CD4-positive, alpha-beta T cell (primary cell): ENCODE data around the gene TMEM217. TPM values are rescaled to one million over a fixed set of nuclear protein-coding genes. Genes with fewer than 3 reads are reported as not detected.

Experiments used
- ATAC-seq: fragments of 200-7000 bp; cut with Tn5 transposase; one replicate; pipeline ENCODE4 v1.10.0; 2022; ENCODE audit warnings: mild to moderate bottlenecking; ENCODE audit not compliant: poor library complexity
- CTCF ChIA-PET: fragments of 350-600 bp; sonication (Branson Sonifier 250); formaldehyde crosslinking; loops from one replicate; lab custom pipeline; 2021; ENCODE audit warnings: antibody characterized with exemption, inconsistent platforms; lab: Charles Lee
- POLR2A ChIA-PET: fragments of 350-600 bp; sonication (Branson Sonifier 250); formaldehyde crosslinking; loops from one replicate; lab custom pipeline; 2021; ENCODE audit warnings: antibody characterized with exemption, inconsistent platforms; lab: Charles Lee
- DNase-seq, 14 experiments: peaks; one replicate each; pipeline ENCODE4 v3.0.0-alpha.2; 2013 to 2020; ENCODE audit warnings: mixed read lengths in 2 of 14
- H3K27ac ChIP-seq, 2 donors: one replicate each; pipeline versions ENCODE4 v1.5.1 to v1.7.0; 2013; ENCODE audit warnings: low read length in 2 of 2, low read depth in 1 of 2, mild to moderate bottlenecking in 1 of 2
- H3K27me3 ChIP-seq, 2 experiments: 1 replicate in 1 of 2; 2 replicates in 1 of 2; pipeline versions ENCODE4 v1.6.1 to v1.7.0; 2013; ENCODE audit warnings: low read length in 2 of 2, control low read depth in 1 of 2, mild to moderate bottlenecking in 1 of 2, moderate library complexity in 1 of 2; ENCODE audit not compliant: insufficient read depth in 2 of 2, control insufficient read depth in 1 of 2
- H3K36me3 ChIP-seq: one replicate; pipeline ENCODE4 v1.6.1; 2013; ENCODE audit warnings: low read length, control low read depth; ENCODE audit not compliant: insufficient read depth
- H3K4me1 ChIP-seq: one replicate; pipeline ENCODE4 v1.6.1; 2013; ENCODE audit warnings: low read length, control low read depth; ENCODE audit not compliant: insufficient read depth
- H3K4me3 ChIP-seq: one replicate; pipeline ENCODE4 v1.5.1; 2013; ENCODE audit warnings: mild to moderate bottlenecking, low read length, moderate library complexity
- H3K9me3 ChIP-seq, 2 experiments: 1 replicate in 1 of 2; 2 replicates in 1 of 2; pipeline versions ENCODE4 v1.6.1 to v1.7.0; 2013; ENCODE audit warnings: low read length in 2 of 2, mild to moderate bottlenecking in 2 of 2, control low read depth in 1 of 2, moderate library complexity in 1 of 2; ENCODE audit not compliant: control insufficient read depth in 1 of 2, insufficient read depth in 1 of 2
- H3K27ac Mint-ChIP-seq: one replicate; pipeline ENCODE4 v1.8.0; 2020; ENCODE audit warnings: mixed read lengths
- H3K27me3 Mint-ChIP-seq: one replicate; pipeline ENCODE4 v1.8.0; 2021; ENCODE audit warnings: mixed read lengths
- H3K36me3 Mint-ChIP-seq: one replicate; pipeline ENCODE4 v1.8.0; 2021; ENCODE audit warnings: low read depth, mixed read lengths
- H3K4me1 Mint-ChIP-seq: one replicate; pipeline ENCODE4 v1.8.0; 2021; ENCODE audit warnings: low read depth, mixed read lengths
- H3K4me3 Mint-ChIP-seq: one replicate; pipeline ENCODE4 v1.8.0; 2020; ENCODE audit warnings: mild to moderate bottlenecking, mixed read lengths
- H3K9me3 Mint-ChIP-seq: one replicate; pipeline ENCODE4 v1.8.0; 2020; ENCODE audit warnings: mixed read lengths
- CTCF ChIP-seq: fragments of 200-600 bp; IDR thresholded peaks from one replicate; pipeline ENCODE4 v1.8.0; 2022; ENCODE audit warnings: antibody characterized with exemption, mild to moderate bottlenecking
- intact Hi-C, 2 experiments: fragments of 100-400 bp; cut with DNase I in 1 of 2; cut with micrococcal nuclease in 1 of 2; formaldehyde crosslinking; loops; one replicate each; pipeline versions ENCODE4 v1.15.1 to v1.9.0; 2023 to 2025; cut with DNase I, micrococcal nuclease
- total RNA-seq, 174 experiments: library from RNA in 2 of 174; stranded (reverse) in 2 of 174; gene quantifications; one replicate each; pipeline ENCODE4 v1.2.3 and lab custom pipeline; 2021 to 2026

TMEM217 gene
- total RNA-seq, 2 experiments from 2014 or later, result 0.41 to 0.47 TPM

DNA sequence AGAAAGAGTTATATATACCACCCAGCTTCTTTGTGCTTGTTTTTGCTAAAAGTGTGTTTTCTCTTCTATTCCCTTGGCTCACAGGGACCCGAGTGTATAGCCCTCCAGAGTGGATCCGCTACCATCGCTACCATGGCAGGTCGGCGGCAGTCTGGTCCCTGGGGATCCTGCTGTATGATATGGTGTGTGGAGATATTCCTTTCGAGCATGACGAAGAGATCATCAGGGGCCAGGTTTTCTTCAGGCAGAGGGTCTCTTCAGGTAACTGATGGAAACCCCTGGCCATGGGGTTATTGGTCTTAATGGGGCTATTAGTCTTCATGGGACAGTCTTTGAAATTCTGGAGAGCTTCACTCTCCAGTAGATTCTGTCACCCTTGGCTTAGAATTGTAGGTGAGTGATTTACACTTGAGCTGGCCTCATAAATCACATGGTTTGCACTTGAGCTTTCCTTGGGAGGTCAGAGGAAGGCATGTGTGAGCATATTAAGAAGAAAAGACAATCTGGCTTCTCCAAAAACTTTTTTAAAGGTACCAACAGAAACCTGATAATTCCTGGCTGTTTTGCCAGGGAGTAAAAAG lies 84.9 kb downstream of the TMEM217 start:
- no peaks in the 10 kb centered on the region for H3K9me3 Mint-ChIP-seq
- Histone ChIP-seq H3K27ac (peak overlapping the region; percentile 12 to 81), H3K27me3 (no peaks in the 10 kb centered on the region), H3K36me3 (peaks cover 55% of the 10 kb centered on the region), H3K4me3 (peak overlapping the region; percentile 93), H3K4me1 (peaks cover 64% of the 10 kb centered on the region), H3K9me3 (no peaks in the 10 kb centered on the region)
- peaks cover 70% of the 10 kb centered on the region for H3K4me1 Mint-ChIP-seq
- DNase-seq (no peak), ATAC-seq (no peak)
- ChIA-PET CTCF (interaction anchor here (0.6 to 8.8 kb wide), 23 partner anchors 9 to 407 kb away, joined by 3 to 123 read pairs (median 5); partner anchors contain the start of gene C6orf89), POLR2A (interaction anchor here (0.7 to 8.3 kb wide), 15 partner anchors 8 to 194 kb away, joined by 3 to 164 read pairs (median 10); partner anchors contain the start of gene MTCH1)
- peaks cover 63% of the 10 kb centered on the region for H3K36me3 Mint-ChIP-seq
- peak overlapping the region; percentile 95 for H3K4me3 Mint-ChIP-seq
- intact Hi-C loops, result loop anchor here (1.0 to 5.0 kb wide), 6 partner anchors 37 to 288 kb away; partner anchors contain the start of gene C6orf89 (in 2 of the 2)
- TF ChIP-seq CTCF, result no peak
- no peaks in the 10 kb centered on the region for H3K27me3 Mint-ChIP-seq
- peak overlapping the region; percentile 95 for H3K27ac Mint-ChIP-seq

DNA sequence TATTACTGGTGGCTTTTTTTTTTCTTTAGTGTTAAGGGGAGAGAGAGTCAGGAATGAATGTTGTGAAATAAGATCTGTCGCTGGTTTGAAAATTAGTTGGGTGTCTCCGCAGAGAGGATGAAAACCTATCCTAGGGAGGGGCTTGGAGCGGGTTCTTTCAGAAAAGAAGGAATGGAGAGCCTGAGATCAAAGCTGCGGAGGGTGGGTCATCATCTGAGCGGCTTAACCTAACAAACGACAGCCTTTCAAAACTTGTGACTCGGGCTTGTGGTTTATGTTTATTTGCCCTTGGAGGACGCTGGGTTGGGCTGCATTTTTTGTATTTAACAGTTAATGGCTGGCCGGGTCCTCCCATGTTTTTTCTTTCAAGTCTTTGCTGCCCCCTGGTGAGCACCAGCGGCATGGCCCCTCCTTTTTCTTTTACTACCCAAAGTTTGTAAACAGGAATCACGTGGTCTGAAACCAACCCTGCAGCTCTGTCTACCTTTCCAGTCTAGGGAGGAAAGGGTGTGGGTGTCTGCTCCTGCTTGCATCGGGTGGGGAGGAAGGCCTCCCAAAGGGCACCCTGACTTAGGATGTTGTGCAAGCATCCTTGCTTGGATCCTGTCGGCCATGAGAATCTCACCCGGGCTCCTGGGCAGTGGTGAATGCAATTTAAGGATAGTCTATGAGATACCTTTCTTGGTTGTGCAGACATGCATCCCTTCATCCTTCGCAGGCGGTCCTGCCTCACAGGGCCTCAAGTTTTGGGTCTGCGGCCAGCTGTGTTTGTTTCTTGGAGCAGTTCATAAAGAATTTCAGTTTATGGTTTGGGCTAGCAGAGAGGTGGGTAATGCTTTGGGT lies 85.8 kb downstream of the TMEM217 start:
- peak overlapping the region; percentile 95 for H3K4me3 Mint-ChIP-seq
- no peaks in the 10 kb centered on the region for H3K9me3 Mint-ChIP-seq
- H3K4me3 ChIP-seq, result peak overlapping the region; percentile 93
- H3K36me3 ChIP-seq, result peaks cover 55% of the 10 kb centered on the region
- no peaks in the 10 kb centered on the region for H3K27me3 Mint-ChIP-seq
- peaks cover 62% of the 10 kb centered on the region for H3K4me1 Mint-ChIP-seq
- H3K27ac ChIP-seq, result peak overlapping the region; percentile 20 to 81
- DNase-seq (peak; percentile 87 to 97 (median 92)), ATAC-seq (peak; percentile 50)
- intact Hi-C loops, result loop anchor here (1.0 to 5.0 kb wide), 7 partner anchors 38 to 287 kb away; partner anchors contain the start of gene C6orf89 (in 2 of the 2)
- peaks cover 60% of the 10 kb centered on the region for H3K36me3 Mint-ChIP-seq
- H3K4me1 ChIP-seq, result peaks cover 58% of the 10 kb centered on the region
- H3K27ac Mint-ChIP-seq, result peak overlapping the region; percentile 95
- no peaks in the 10 kb centered on the region for H3K27me3 ChIP-seq
- ChIA-PET CTCF (interaction anchor here (0.6 to 8.8 kb wide), 25 partner anchors 9 to 406 kb away, joined by 3 to 123 read pairs (median 5); partner anchors contain the start of genes C6orf89 and PPIL1), POLR2A (interaction anchor here (0.6 to 8.3 kb wide), 18 partner anchors 9 to 344 kb away, joined by 3 to 164 read pairs (median 8); partner anchors contain the start of gene MTCH1)
- TF ChIP-seq CTCF, result peak; percentile 84
- H3K9me3 ChIP-seq, result no peaks in the 10 kb centered on the region
